NCI-H1694 (cell line): ENCODE data around the gene VKORC1L1.
"Not testable (repeated sequence)": the region's sequence is repeated elsewhere in the genome, so short reads cannot be mapped to it uniquely, and the experiment has no call there.

Experiments
- DNase-seq: peaks from one replicate; lab custom pipeline; 2025; lab: John Stamatoyannopoulos, UW

VKORC1L1 gene

DNA sequence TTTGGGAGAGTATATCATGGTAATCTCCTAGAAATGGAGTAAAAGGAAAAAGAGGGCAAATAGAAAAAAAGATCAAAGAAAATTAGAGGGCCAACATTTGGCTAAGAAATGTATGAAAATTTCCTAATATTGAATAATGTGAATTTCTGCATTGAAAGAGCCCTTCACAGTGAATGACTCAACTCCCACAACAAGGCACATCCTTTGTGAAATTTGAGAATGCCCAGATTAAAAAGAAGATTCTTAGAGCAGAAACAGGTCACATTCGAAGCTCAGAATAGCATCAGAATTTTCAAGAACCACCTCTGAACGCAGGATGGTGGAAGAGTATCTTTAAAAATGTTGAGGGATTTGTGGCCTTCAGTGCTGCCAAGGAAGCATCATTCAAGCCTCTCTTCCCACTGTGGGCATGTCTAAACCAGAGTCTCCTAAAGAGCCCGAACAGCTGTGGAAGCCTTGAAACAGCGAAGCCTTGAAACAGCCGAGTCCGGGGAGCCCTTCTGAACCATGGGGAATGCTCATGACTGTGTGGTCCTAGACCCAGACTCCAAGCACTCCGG lies 65.5 kb downstream of the VKORC1L1 start:
- DNase-seq: no peak

GRCh38 chr7:65945787-65946186 lies 72.9 kb downstream of the VKORC1L1 start:
- not testable (repeated sequence) for DNase-seq

- DNase-seq: no peak
Measured at GRCh38 chr7:65946904-65947303, 74.0 kb downstream of the VKORC1L1 start.

DNA sequence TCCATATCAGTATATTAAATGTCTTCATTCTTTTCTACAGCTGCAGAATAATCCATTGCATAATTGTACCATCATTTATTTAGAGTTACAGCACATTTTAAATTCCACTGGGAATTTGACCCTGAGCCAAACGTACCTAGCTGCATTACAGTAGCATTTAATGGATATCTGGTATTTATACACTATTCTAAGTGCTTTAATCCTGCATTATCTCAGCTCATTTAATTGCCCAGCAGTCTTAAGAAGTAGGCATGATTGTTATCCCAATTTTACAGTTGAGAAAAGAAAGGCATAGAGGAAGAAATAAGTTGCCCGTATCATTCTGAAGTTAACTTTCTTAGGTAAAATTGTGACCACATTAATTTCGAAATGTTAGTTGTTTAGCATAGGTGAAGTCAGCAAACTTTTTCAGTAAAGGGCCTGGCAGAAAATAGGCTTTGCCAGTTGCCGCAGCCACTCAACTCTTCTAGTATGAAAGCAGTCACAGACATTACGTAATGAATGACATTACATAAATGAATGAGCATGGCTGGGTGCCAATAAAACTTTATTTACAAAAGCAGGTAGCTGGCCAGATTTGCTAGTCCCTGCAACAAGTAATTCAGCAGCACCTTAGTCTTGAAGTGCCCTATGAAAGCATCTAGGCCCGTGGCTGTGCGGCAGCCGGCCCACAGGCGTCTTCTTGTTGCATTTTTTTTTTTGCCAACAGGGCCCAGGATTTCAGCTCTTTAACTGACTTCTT lies 79.1 kb downstream of the VKORC1L1 start:
- no peak for DNase-seq

DNA sequence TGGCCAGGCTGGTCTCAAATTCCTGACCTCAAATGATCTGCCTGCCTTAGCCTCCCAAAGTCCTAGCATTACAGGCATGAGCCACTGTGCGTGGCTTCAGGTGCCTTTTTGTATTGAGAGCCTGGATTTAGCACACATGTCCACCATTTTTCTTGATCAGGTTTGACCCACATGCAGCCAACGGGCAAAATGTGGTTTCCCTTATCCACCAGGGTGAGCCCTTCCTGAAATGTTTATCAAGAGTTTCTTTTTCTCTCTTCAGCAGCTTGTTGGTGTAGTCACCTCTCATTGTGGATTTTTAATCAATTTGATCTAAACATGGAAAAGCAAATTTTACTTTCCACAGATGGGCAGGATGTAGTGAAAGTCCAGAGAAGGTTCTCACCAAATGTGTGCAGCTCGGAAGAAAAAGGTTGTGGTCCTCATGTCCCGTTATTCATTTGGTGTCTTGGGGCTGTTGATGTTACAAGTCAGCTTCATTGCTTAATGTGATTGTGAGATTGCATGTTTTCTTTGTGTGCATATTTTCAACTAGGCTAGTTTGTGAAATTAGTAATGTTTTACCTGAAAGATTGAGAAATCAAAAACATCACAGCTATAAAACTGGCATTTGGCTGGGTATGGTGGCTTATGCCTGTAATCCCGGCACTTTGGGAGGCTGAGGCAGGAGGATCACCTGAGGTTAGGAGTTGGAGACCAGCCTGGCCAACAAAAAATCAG lies 80.3 kb downstream of the VKORC1L1 start:
- no peak for DNase-seq

DNA sequence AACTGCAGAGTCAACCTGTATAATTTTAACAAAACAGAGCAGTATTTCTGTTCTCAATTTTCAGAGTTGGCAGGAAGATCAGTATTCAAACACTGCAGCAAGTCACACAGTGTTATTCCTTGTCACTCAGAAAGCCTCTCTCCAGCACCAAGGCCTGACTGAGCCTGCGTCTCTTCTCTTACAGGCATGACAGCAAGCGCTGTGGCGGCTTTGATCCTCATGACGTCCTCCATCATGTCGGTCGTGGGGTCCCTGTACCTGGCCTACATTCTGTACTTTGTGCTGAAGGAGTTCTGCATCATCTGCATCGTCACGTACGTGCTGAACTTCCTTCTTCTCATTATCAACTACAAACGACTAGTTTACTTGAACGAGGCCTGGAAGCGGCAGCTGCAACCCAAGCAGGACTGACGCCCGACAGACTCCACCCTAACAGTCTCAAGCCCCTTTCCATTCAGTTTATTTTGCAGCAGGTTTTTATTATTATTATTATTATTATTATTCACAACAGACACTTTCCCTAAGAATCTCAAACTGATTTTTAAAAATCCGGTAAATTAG lies 81.1 kb downstream of the VKORC1L1 start:
- no peak for DNase-seq

DNA sequence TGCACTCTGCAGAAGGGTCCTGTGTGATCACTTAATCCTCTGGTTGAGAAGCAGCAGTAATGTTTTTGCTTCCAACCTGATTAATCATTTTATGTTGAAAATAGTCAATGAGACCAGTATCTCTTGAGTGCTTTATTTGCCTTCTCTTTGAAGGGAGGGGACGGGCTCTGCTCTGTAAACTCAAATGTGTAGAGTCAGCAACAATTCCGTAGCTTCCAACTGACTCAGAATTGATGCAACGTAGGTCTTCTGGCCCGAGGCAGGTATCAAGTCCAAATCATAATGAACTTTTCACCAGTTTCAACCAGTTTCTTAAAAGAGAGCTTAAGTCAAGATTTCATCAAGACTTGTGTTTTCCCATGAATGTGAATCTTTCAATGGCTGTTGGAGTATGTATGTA lies 82.8 kb downstream of the VKORC1L1 start:
- DNase-seq: no peak

DNA sequence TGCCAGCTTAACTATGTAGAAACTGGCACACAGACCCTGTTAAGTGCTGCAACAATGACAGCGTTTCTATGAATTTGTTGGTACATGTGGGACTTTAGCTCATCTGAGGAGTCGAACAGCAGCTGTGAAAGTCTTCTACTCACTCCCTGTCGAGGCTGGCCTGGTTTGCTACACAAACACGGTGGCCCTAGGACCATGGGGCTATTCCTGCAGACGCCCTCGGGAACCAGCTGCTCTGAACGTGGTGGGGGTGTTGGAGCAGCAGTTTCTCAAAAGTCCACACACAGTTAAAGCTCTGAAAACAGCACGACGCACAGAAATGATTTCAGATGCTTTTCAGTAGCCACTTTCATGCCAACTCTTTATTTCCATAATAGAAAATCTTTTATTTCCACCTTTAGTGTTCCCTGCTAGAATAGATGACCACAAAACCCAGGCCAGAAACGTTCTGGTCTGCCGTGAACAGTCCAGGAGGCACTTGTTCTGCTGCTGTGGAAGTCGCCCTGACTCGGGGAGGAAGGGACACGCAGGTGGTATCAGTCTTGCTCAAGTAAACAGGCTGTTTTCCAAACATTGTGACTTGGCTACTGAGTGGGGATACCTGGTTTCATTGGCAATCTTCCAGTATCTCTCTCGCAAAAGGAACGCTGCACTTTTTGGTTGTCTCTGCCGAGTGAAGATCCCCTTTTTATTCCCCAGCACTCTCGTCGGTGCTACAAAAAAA lies 87.6 kb downstream of the VKORC1L1 start:
- no peak for DNase-seq

GRCh38 chr7:65962033-65962432 lies 89.2 kb downstream of the VKORC1L1 start:
- no peak for DNase-seq

GRCh38 chr7:65964671-65965070 lies 91.8 kb downstream of the VKORC1L1 start:
- DNase-seq: not testable (repeated sequence)

DNA sequence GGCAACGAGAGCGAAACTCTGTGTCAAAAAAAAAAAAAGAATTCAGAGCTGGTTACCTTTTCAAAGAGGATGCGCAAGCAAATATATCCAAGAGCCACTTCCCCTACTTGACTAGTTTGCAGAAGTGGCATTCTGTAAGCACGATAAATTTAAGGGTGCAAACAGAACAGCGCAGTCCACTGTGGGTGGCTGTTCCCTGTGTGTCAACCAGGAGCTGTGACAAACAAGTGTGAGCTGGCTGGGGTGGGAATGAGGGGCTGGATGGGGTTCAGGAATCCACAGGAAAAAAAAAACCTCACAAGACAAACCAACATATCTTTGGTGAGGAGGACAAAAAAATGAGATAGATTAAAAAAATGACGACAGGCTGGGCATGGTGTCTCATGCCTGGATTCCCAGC lies 93.3 kb downstream of the VKORC1L1 start:
- DNase-seq: no peak

DNA sequence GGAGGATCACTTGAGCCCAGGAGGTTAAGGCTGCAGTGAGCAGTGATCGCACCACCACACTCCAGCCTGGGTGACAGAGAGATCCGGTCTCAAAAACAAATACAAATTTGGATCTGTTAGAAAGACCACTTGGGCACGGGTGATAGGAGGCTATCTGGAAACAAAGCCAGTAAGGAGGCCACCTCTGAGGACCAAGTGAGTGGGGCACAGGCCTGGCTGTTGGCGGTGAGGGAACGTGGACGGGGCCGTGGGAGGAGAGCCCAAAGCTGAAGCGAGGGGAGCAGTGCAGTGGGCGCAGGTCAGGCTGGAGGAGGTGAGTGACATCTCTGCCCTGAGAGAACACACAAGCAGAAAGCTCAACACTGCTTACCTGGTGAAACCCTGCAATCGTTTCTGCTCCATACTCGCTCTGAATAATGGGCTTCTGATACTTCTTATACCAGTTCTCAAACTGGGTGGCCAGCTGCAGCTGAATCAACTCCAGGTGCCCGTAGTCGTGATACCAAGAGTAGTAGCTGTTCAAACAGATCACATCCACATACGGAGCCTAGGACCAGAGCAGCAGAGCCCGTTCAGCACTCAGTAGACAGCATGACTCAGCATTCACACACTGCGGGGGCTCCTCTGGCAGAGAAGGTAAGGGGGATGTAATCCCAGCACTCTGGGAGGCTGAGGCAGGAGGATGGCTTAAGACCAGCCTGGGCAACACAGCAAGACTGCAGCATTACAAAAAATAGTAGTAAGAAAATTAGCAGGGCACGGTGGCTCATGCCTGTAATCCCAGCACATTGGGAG lies 94.7 kb downstream of the VKORC1L1 start:
- DNase-seq: no peak

DNA sequence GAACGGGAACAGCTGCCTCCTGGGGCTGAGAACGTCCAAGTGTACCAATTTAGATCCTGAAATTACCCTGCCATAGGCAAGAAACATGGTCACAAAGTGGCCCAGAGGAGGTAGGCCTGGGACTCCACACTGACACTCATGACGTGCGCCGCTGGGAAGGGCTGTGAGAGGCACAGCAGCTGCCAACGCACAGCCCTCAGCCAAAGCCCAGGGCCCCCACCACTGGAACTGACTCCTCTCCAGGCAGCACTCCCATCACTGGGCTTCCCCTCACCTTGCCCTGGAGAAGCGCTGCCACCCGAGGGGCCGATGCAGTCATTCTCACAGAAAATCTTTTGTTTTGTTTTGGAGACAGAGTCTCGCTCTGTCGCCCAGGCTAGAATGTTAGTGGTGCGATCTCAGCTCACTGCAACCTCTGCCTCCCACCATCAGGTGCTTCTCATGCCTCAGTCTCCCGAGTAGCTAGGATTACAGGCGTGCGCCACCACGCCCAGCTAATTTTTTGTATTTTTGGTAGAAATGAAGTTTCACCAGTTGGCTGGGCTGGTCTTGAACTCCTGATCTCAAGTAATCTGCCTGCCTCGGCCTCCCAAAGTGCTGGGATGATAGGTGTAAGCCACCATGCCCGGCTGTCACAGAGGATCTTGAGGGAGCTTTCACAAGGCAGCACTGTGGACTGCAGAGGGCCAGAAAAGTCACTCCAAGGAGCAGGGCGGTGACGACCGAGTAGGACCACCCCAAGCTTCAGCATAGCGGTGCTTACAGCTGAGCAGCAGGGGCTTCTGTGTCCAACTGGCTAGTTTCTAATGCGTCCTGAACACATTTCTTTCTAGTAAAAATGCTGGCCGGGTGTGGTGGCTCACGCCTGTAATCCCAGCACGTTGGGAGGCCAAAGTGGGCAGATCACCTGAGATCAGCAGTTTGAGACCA lies 95.6 kb downstream of the VKORC1L1 start:
- no peak for DNase-seq

DNA sequence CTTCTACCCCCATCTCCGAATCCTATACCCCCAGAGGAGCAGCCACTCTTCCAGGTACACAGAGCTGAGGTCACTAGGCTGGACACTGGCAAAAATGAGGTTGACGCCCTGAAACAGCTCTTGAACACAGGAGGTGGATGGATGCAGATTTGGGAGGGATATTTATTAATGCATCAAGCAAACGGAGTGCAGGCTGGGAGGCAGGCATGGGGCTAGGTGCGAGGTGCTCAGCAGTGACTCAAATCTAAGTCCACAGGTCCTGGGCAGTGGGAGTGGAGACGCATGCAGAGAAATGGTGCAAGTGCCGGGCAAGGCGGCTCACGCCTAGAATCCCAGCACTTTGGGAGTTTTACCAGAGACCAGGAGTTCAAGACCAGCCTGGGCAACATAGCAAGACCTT lies 98.1 kb downstream of the VKORC1L1 start:
- no peak for DNase-seq

DNA sequence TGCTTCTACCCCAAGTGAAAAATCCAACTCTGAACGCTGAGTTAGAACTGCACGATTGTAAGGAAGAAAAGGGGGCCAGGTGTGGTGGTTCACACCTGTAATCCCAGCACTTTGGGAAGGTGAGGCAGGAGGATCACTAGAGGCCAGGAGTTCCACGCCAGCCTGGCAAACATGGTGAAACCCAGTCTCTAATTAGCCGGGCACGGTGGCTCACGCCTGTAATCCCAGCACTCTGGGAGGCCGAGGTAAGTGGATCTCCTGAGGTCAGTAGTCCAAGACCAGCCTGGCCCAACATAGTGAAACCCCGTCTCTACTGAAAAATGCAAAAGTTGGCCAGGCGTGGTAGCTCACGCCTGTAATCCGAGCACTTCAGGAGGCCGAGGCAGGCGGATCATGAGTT lies 100.1 kb downstream of the VKORC1L1 start:
- DNase-seq: no peak

DNA sequence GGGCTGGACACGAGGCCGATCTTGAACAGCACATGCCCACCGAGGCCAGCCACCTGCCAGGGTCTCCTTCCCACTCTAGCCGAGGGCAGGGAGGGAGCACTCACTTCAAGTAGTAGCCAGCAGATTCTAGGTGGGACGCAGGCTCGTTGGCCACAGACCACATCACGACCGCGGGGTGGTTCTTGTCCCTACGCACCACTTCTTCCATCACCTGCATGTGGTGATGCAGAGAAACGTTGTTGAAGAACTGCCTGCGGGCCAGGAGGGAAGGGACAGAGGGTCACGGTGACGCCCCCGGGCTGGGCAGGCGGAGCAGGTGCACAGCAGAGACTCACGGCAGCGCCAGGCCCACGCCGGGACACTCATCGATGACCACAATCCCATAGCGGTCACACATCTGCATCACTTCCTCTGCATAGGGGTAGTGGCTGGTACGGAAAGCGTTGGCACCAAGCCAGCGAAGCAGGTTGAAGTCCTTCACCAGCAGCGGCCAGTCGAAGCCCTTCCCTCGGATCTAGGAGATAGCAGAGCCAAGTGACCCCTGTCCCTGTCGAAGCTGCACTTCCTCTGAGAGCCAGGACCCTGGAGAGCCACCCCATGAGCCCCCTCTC lies 101.4 kb downstream of the VKORC1L1 start:
- no peak for DNase-seq

DNA sequence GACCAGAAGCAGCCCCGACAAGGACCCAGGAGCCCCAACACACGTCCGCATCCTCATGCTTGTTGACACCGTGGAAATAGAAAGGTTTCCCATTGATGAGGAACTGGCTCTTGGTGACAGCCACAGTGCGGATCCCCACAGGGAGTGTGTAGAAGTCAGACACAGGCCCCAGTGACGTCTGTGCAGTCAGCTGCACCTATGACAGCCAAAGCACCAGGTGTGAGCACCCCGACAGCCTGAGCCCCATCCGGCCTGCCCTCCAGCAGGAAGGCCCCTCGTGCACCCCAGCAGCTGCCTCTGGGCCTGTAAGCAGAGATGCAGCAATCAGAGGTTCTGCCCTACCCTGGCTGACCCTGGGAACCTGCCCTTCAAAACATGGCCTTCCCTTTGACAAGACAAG lies 102.0 kb downstream of the VKORC1L1 start:
- DNase-seq: no peak

DNA sequence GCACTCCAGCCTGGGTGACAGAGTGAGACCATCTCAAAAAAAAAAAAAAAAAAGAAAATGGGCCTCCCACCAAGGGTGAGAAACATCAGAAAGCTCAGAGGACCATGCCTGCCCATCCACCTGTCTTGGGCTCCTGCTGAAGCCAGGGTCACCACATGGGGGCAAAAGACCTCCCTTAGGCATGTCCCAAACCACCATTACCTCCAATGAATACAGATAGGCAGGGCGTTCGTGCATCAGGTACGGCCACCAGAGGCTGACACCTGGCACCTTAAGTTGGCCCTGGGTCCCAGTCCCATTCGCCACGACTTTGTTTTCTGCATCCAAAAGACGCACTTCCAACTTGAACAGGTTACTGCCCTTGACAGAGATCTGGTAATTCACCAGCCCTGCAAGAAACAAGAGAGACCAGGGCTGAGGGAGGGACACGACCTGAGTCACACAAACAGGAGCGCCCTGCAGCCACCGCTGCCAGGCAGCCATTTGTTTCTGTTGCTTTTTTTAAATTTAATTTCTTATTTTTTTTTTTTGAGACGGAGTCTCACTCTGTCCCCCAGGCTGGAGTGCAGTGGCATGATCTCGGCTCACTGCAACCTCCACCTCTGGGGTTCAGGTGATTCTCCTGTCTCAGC lies 103.1 kb downstream of the VKORC1L1 start:
- no peak for DNase-seq

GRCh38 chr7:65976659-65977196 lies 103.9 kb downstream of the VKORC1L1 start:
- DNase-seq: no peak
